Medulla oblongata (tissue), 1 donor: Measurements from ENCODE around the gene AFF3.
"Not testable (repeated sequence)": the region's sequence is repeated elsewhere in the genome, so short reads cannot be mapped to it uniquely, and the experiment has no call there.

ENCODE experiments used
- DNase-seq: peaks from one replicate; pipeline ENCODE4 v3.0.0-alpha.2; 2015; ENCODE audit errors: extremely low spot score

Gene AFF3

GRCh38 chr2:100148883-100149282, 6.5 kb upstream of the AFF3 start:
- no peak for DNase-seq

GRCh38 chr2:100146657-100146960, 4.2 kb upstream of the AFF3 start:
- DNase-seq, result no peak

- no peak for DNase-seq
Observed at GRCh38 chr2:100145893-100146656, 3.7 kb upstream of the AFF3 start.

- no peak for DNase-seq
Observed at GRCh38 chr2:100143286-100143685, 896 bp upstream of the AFF3 start.

- DNase-seq, result no peak
Observed at GRCh38 chr2:100141906-100142305, 484 bp downstream of the AFF3 start.

- peak; percentile 12 for DNase-seq
Observed at GRCh38 chr2:100140582-100140981, 1.8 kb downstream of the AFF3 start.

- no peak for DNase-seq
Observed at GRCh38 chr2:100137866-100138570, 4.4 kb downstream of the AFF3 start.

GRCh38 chr2:100137318-100137717, 5.1 kb downstream of the AFF3 start:
- DNase-seq, result no peak

- no peak for DNase-seq
Observed at GRCh38 chr2:100136310-100136709, 6.1 kb downstream of the AFF3 start.

- no peak for DNase-seq
Observed at GRCh38 chr2:100135415-100135814, 7.0 kb downstream of the AFF3 start.

GRCh38 chr2:100130595-100131391, 11.6 kb downstream of the AFF3 start:
- no peak for DNase-seq

GRCh38 chr2:100126897-100127401, 15.4 kb downstream of the AFF3 start:
- DNase-seq, result no peak

- DNase-seq, result no peak
Observed at GRCh38 chr2:100126201-100126600, 16.2 kb downstream of the AFF3 start.

GRCh38 chr2:100125626-100126025, 16.8 kb downstream of the AFF3 start:
- DNase-seq, result no peak

GRCh38 chr2:100124761-100125160, 17.6 kb downstream of the AFF3 start:
- no peak for DNase-seq

- DNase-seq, result no peak
Observed at GRCh38 chr2:100121124-100121718, 21.2 kb downstream of the AFF3 start.

- DNase-seq, result no peak
Observed at GRCh38 chr2:100119235-100119634, 23.2 kb downstream of the AFF3 start.

- no peak for DNase-seq
Observed at GRCh38 chr2:100113990-100114433, 28.4 kb downstream of the AFF3 start.

GRCh38 chr2:100110614-100111000, 31.8 kb downstream of the AFF3 start:
- DNase-seq, result no peak

- DNase-seq, result no peak
Observed at GRCh38 chr2:100109986-100110613, 32.3 kb downstream of the AFF3 start.

- not testable (repeated sequence) for DNase-seq
Observed at GRCh38 chr2:100108648-100109020, 33.8 kb downstream of the AFF3 start.
